ENCODE measurements around the gene COLQ. TPM values are rescaled to one million over a fixed set of nuclear protein-coding genes. Genes with fewer than 3 reads are reported as not detected.
A peak's percentile ranks its signal among the peaks of the same experiment; 100 is the strongest.

Gene COLQ
- total RNA-seq, 2 experiments from 2014 or later, result 3.3 to 4.3 TPM

GRCh38 chr3:15514663-15515340 is 6.7 kb downstream of the COLQ start:
- no peak for DNase-seq
- no peaks in the 10 kb centered on the region for H3K9me3 Mint-ChIP-seq
- CTCF ChIA-PET, result interaction anchor here (0.8 to 1.7 kb wide), 3 partner anchors 8 to 236 kb away, joined by 3 to 6 read pairs (median 3); no protein-coding TSS in a partner anchor
- POLR2A ChIA-PET, result no interaction called here
- no peak overlapping the region for H3K27ac Mint-ChIP-seq
- H3K27me3 Mint-ChIP-seq, result peaks cover 3% of the 10 kb centered on the region
- no peak overlapping the region for H3K4me3 Mint-ChIP-seq
- H3K4me1 Mint-ChIP-seq, result peaks cover 13% of the 10 kb centered on the region
- no peaks in the 10 kb centered on the region for H3K36me3 Mint-ChIP-seq (ENCODE audit: low read depth)

- Mint-ChIP-seq H3K27ac (no peak overlapping the region), H3K4me3 (no peak overlapping the region), H3K9me3 (no peaks in the 10 kb centered on the region), H3K4me1 (peaks cover 13% of the 10 kb centered on the region), H3K27me3 (peaks cover 3% of the 10 kb centered on the region), H3K36me3 (ENCODE audit: low read depth) (no peaks in the 10 kb centered on the region)
- ChIA-PET POLR2A (no interaction called here), CTCF (interaction anchor here (0.6 to 1.7 kb wide), 4 partner anchors 9 to 235 kb away, joined by 3 to 6 read pairs (median 3); no protein-coding TSS in a partner anchor)
- DNase-seq, result no peak
Measured at GRCh38 chr3:15513810-15514662, 7.5 kb downstream of the COLQ start.

- peaks cover 3% of the 10 kb centered on the region for H3K27me3 Mint-ChIP-seq
- CTCF ChIA-PET, result interaction anchor here (1.0 kb wide), 1 partner anchor 16 kb away, joined by 3 read pairs; no protein-coding TSS in a partner anchor
- no peak overlapping the region for H3K4me3 Mint-ChIP-seq
- H3K9me3 Mint-ChIP-seq, result no peaks in the 10 kb centered on the region
- POLR2A ChIA-PET, result no interaction called here
- no peaks in the 10 kb centered on the region for H3K36me3 Mint-ChIP-seq (ENCODE audit: low read depth)
- DNase-seq, result no peak
- H3K4me1 Mint-ChIP-seq, result peaks cover 13% of the 10 kb centered on the region
- no peak overlapping the region for H3K27ac Mint-ChIP-seq
Measured at GRCh38 chr3:15513116-15513515, 8.4 kb downstream of the COLQ start.

- peaks cover 13% of the 10 kb centered on the region for H3K4me1 Mint-ChIP-seq
- CTCF ChIA-PET, result interaction anchor here (0.7 to 1.0 kb wide), 3 partner anchors 11 to 307 kb away, joined by 3 to 4 read pairs (median 4); no protein-coding TSS in a partner anchor
- H3K27ac Mint-ChIP-seq, result no peak overlapping the region
- no peak overlapping the region for H3K4me3 Mint-ChIP-seq
- POLR2A ChIA-PET, result no interaction called here
- H3K27me3 Mint-ChIP-seq, result peaks cover 3% of the 10 kb centered on the region
- DNase-seq, result no peak
- no peaks in the 10 kb centered on the region for H3K36me3 Mint-ChIP-seq (ENCODE audit: low read depth)
- no peaks in the 10 kb centered on the region for H3K9me3 Mint-ChIP-seq
Measured at GRCh38 chr3:15512166-15512565, 9.3 kb downstream of the COLQ start.

- Mint-ChIP-seq H3K36me3 (ENCODE audit: low read depth) (no peaks in the 10 kb centered on the region), H3K27ac (no peak overlapping the region), H3K4me3 (no peak overlapping the region), H3K27me3 (peaks cover 3% of the 10 kb centered on the region), H3K9me3 (no peaks in the 10 kb centered on the region), H3K4me1 (peaks cover 13% of the 10 kb centered on the region)
- no peak for DNase-seq
- CTCF ChIA-PET, result no interaction called here
- POLR2A ChIA-PET, result no interaction called here
Measured at GRCh38 chr3:15511156-15511555, 10.3 kb downstream of the COLQ start.

GRCh38 chr3:15510493-15510892 is 11.0 kb downstream of the COLQ start:
- H3K27ac Mint-ChIP-seq, result no peak overlapping the region
- CTCF ChIA-PET, result interaction anchor here (0.7 to 1.0 kb wide), 3 partner anchors 10 to 16 kb away, joined by 3 read pairs; no protein-coding TSS in a partner anchor
- H3K4me3 Mint-ChIP-seq, result no peak overlapping the region
- POLR2A ChIA-PET, result no interaction called here
- peaks cover 3% of the 10 kb centered on the region for H3K27me3 Mint-ChIP-seq
- peaks cover 13% of the 10 kb centered on the region for H3K4me1 Mint-ChIP-seq
- no peaks in the 10 kb centered on the region for H3K9me3 Mint-ChIP-seq
- no peak for DNase-seq
- no peaks in the 10 kb centered on the region for H3K36me3 Mint-ChIP-seq (ENCODE audit: low read depth)

GRCh38 chr3:15506571-15506970 is 14.9 kb downstream of the COLQ start:
- Mint-ChIP-seq H3K4me3 (no peak overlapping the region), H3K27me3 (no peaks in the 10 kb centered on the region), H3K27ac (no peak overlapping the region), H3K9me3 (no peaks in the 10 kb centered on the region), H3K4me1 (peaks cover 11% of the 10 kb centered on the region), H3K36me3 (ENCODE audit: low read depth) (peaks cover 3% of the 10 kb centered on the region)
- POLR2A ChIA-PET, result no interaction called here
- no peak for DNase-seq
- CTCF ChIA-PET, result interaction anchor here (1.0 kb wide), 1 partner anchor 13 kb away, joined by 3 read pairs; no protein-coding TSS in a partner anchor

- Mint-ChIP-seq H3K27me3 (no peaks in the 10 kb centered on the region), H3K4me3 (no peak overlapping the region), H3K4me1 (peaks cover 9% of the 10 kb centered on the region), H3K27ac (no peak overlapping the region), H3K9me3 (no peaks in the 10 kb centered on the region), H3K36me3 (ENCODE audit: low read depth) (peaks cover 3% of the 10 kb centered on the region)
- POLR2A ChIA-PET, result no interaction called here
- DNase-seq, result no peak
- CTCF ChIA-PET, result no interaction called here
Measured at GRCh38 chr3:15505479-15506165, 15.9 kb downstream of the COLQ start.

- Mint-ChIP-seq H3K4me1 (peaks cover 18% of the 10 kb centered on the region), H3K27me3 (no peaks in the 10 kb centered on the region), H3K9me3 (no peaks in the 10 kb centered on the region)
Measured at GRCh38 chr3:15502616-15503015, 18.9 kb downstream of the COLQ start.

GRCh38 chr3:15501126-15501525 is 20.4 kb downstream of the COLQ start:
- H3K27me3 Mint-ChIP-seq, result no peaks in the 10 kb centered on the region
- H3K27ac Mint-ChIP-seq, result no peak overlapping the region
- ChIA-PET CTCF (interaction anchor here (0.5 to 1.6 kb wide), 2 partner anchors 9 to 54 kb away, joined by 3 to 4 read pairs; no protein-coding TSS in a partner anchor), POLR2A (no interaction called here)
- peaks cover 3% of the 10 kb centered on the region for H3K36me3 Mint-ChIP-seq (ENCODE audit: low read depth)
- peaks cover 23% of the 10 kb centered on the region for H3K4me1 Mint-ChIP-seq
- no peak for DNase-seq
- no peaks in the 10 kb centered on the region for H3K9me3 Mint-ChIP-seq
- H3K4me3 Mint-ChIP-seq, result no peak overlapping the region

More at GRCh38 chr3:15502616-15503015, 18.9 kb downstream of the COLQ start:
- no peak for DNase-seq
- ChIA-PET CTCF (interaction anchor here (0.8 kb wide), 1 partner anchor 14 kb away, joined by 3 read pairs; no protein-coding TSS in a partner anchor), POLR2A (no interaction called here)
- Mint-ChIP-seq H3K4me3 (no peak overlapping the region), H3K36me3 (ENCODE audit: low read depth) (peaks cover 3% of the 10 kb centered on the region), H3K27ac (no peak overlapping the region)

- no peaks in the 10 kb centered on the region for H3K27me3 Mint-ChIP-seq
- ChIA-PET POLR2A (no interaction called here), CTCF (interaction anchor here (1.6 kb wide), 1 partner anchor 10 kb away, joined by 3 read pairs; no protein-coding TSS in a partner anchor)
- H3K4me1 Mint-ChIP-seq, result peaks cover 23% of the 10 kb centered on the region
- no peak for DNase-seq
- peaks cover 3% of the 10 kb centered on the region for H3K36me3 Mint-ChIP-seq (ENCODE audit: low read depth)
- H3K9me3 Mint-ChIP-seq, result no peaks in the 10 kb centered on the region
- H3K4me3 Mint-ChIP-seq, result no peak overlapping the region
- peak overlapping the region; percentile 11 for H3K27ac Mint-ChIP-seq
Measured at GRCh38 chr3:15500107-15500724, 21.3 kb downstream of the COLQ start.

GRCh38 chr3:15499536-15499935 is 22.0 kb downstream of the COLQ start:
- ChIA-PET CTCF (interaction anchor here (1.6 kb wide), 1 partner anchor 11 kb away, joined by 3 read pairs; no protein-coding TSS in a partner anchor), POLR2A (no interaction called here)
- Mint-ChIP-seq H3K4me1 (peaks cover 21% of the 10 kb centered on the region), H3K27ac (no peak overlapping the region), H3K36me3 (ENCODE audit: low read depth) (peaks cover 3% of the 10 kb centered on the region), H3K4me3 (no peak overlapping the region), H3K27me3 (no peaks in the 10 kb centered on the region), H3K9me3 (no peaks in the 10 kb centered on the region)
- no peak for DNase-seq
